Ovary (tissue), 3 donors: ENCODE data around the gene DND1.

ENCODE experiments used
- CTCF ChIP-seq, 3 donors: fragments of 450-650 bp in 2 of 3; fragments of 200-600 bp in 1 of 3; IDR thresholded peaks; one replicate each; pipeline versions ENCODE4 v1.5.1 to v1.8.0; 2016 to 2022; ENCODE audit warnings: antibody characterized with exemption in 3 of 3, mild to moderate bottlenecking in 1 of 3
- EP300 ChIP-seq: sonication (generic); formaldehyde crosslinking; IDR thresholded peaks from one replicate; pipeline ENCODE4 v1.6.1; 2017; ENCODE audit warnings: antibody characterized with exemption
- POLR2A ChIP-seq: fragments of 450-650 bp; IDR thresholded peaks from one replicate; pipeline ENCODE4 v1.6.1; 2017; ENCODE audit warnings: antibody characterized with exemption, mild to moderate bottlenecking, moderate library complexity
- donor health status: DM: no; HTN: no; CAD: no.

GRCh38 chr5:140647042-140647419, 26.3 kb downstream of the DND1 start:
- TF ChIP-seq POLR2A (no peak), CTCF (IDR thresholded peaks at IDR 0.05) (no peak), EP300 (no peak)
